PC-3 (cell line): ENCODE measurements around the gene CDH13.

ENCODE experiments used
- CTCF ChIP-seq: fragments of 300-600 bp; sonication (generic); conservative IDR thresholded peaks from 2 replicates; pipeline ENCODE4 v1.5.1; 2017; ENCODE audit warnings: antibody characterized with exemption, low read depth, mild to moderate bottlenecking, low read length
- EZH2phosphoT487 ChIP-seq: fragments of 300-600 bp; sonication (generic); IDR thresholded peaks from 2 replicates; pipeline ENCODE4 v1.6.1; 2018; ENCODE audit warnings: mild to moderate bottlenecking, antibody characterized with exemption, low read length, borderline replicate concordance

- TF ChIP-seq EZH2phosphoT487 (no peak), CTCF (no peak)
Observed at GRCh38 chr16:82957212-82957611, 330.4 kb downstream of the CDH13 start.
